IMR-90 (cell line): ENCODE results near the gene CCL14. TPM values are rescaled to one million over a fixed set of nuclear protein-coding genes. Genes with fewer than 3 reads are reported as not detected.

ENCODE experiments used
- ATAC-seq: fragments of 200-7000 bp; cut with Tn5 transposase; 2 replicates; pipeline ENCODE4 v1.9.1; 2020; ENCODE audit warnings: low read depth, mild to moderate bottlenecking, moderate library complexity
- BruUV-seq: library from RNA; stranded (reverse); fragments of 400-500 nt; replicated peaks from 2 replicates; lab custom pipeline; 2021; lab: Mats Ljungman, UMichigan
- CTCF ChIA-PET: fragments of 300-600 bp; formaldehyde crosslinking; extraction: SDS; loops from one replicate; lab custom pipeline; 2021; ENCODE audit warnings: antibody characterized with exemption; lab: Yijun Ruan, JAX
- POLR2A ChIA-PET: fragments of 300-600 bp; sonication (Branson Sonifier 250); formaldehyde crosslinking; loops from one replicate; lab custom pipeline; 2022; ENCODE audit warnings: antibody characterized with exemption; ENCODE audit not compliant: unreplicated experiment; lab: Charles Lee
- DNase-seq: peaks from one replicate; pipeline ENCODE4 v3.0.0; 2013
- H2AFZ ChIP-seq: replicated peaks from 2 replicates; pipeline ENCODE3; 2013; ENCODE audit warnings: low read length, mild to moderate bottlenecking; ENCODE audit not compliant: poor library complexity
- H2AK5ac ChIP-seq: 2 replicates; pipeline ENCODE4 v1.6.1; 2013; ENCODE audit warnings: low read depth, low read length, inconsistent platforms
- H2AK9ac ChIP-seq: replicated peaks from 2 replicates; pipeline ENCODE3; 2013; ENCODE audit warnings: mild to moderate bottlenecking, low read depth, low read length, moderate library complexity; ENCODE audit not compliant: poor library complexity
- H2BK120ac ChIP-seq: 2 replicates; pipeline ENCODE4 v1.6.1; 2013; ENCODE audit warnings: low read depth, low read length, inconsistent platforms
- H2BK15ac ChIP-seq: 3 replicates; pipeline ENCODE4 v1.6.1; 2013; ENCODE audit warnings: low read depth, low read length, inconsistent platforms
- H2BK20ac ChIP-seq: 2 replicates; pipeline ENCODE4 v1.6.1; 2013; ENCODE audit warnings: low read depth, mild to moderate bottlenecking, inconsistent platforms, low read length, moderate library complexity
- H2BK5ac ChIP-seq: 2 replicates; pipeline ENCODE4 v1.6.1; 2013; ENCODE audit warnings: mild to moderate bottlenecking, low read depth, low read length, inconsistent platforms; ENCODE audit not compliant: poor library complexity, severe bottlenecking
- H3K14ac ChIP-seq: replicated peaks from 2 replicates; pipeline ENCODE4 v1.6.1; 2013; ENCODE audit warnings: low read depth, low read length, inconsistent platforms
- H3K18ac ChIP-seq: 2 replicates; pipeline ENCODE4 v1.6.1; 2013; ENCODE audit warnings: low read depth, low read length, control low read depth
- H3K23ac ChIP-seq: 2 replicates; pipeline ENCODE4 v1.6.1; 2013; ENCODE audit warnings: low read depth, low read length, inconsistent platforms
- H3K27ac ChIP-seq: 2 replicates; pipeline ENCODE4 v1.5.1; 2013; ENCODE audit warnings: mild to moderate bottlenecking, control low read depth, low read length; ENCODE audit not compliant: insufficient read depth
- H3K27me3 ChIP-seq: 2 replicates; pipeline ENCODE4 v1.6.1; 2013; ENCODE audit warnings: low read length; ENCODE audit not compliant: control insufficient read depth, insufficient read depth
- H3K36me3 ChIP-seq: 2 replicates; pipeline ENCODE4 v1.6.1; 2013; ENCODE audit warnings: low read length, mixed read lengths; ENCODE audit not compliant: control insufficient read depth, insufficient read depth
- H3K4ac ChIP-seq: 2 replicates; pipeline ENCODE4 v1.6.1; 2013; ENCODE audit warnings: low read depth, low read length, inconsistent platforms
- H3K4me1 ChIP-seq: 2 replicates; pipeline ENCODE4 v1.6.1; 2013; ENCODE audit warnings: low read length, mixed read lengths; ENCODE audit not compliant: control insufficient read depth, insufficient read depth
- H3K4me2 ChIP-seq: 2 replicates; pipeline ENCODE4 v1.6.1; 2013; ENCODE audit warnings: low read depth, mild to moderate bottlenecking, control low read depth, low read length, moderate library complexity
- H3K4me3 ChIP-seq: 2 replicates; pipeline ENCODE4 v1.5.1; 2013; ENCODE audit warnings: low read depth, mild to moderate bottlenecking, control low read depth, low read length, moderate library complexity; ENCODE audit not compliant: insufficient read depth
- H3K56ac ChIP-seq: 2 replicates; pipeline ENCODE4 v1.6.1; 2013; ENCODE audit warnings: low read length, inconsistent platforms; ENCODE audit not compliant: insufficient read depth; ENCODE audit errors: extremely low read depth
- H3K79me1 ChIP-seq, 2 experiments: 2 replicates each; pipeline ENCODE4 v1.6.1; 2013; ENCODE audit warnings: low read length in 2 of 2, inconsistent platforms in 1 of 2, low read depth in 1 of 2
- H3K9ac ChIP-seq: 2 replicates; pipeline ENCODE4 v1.6.1; 2013; ENCODE audit warnings: low read depth, low read length, control low read depth
- H3K9me1 ChIP-seq: 2 replicates; pipeline ENCODE4 v1.6.1; 2013; ENCODE audit warnings: low read length, inconsistent platforms; ENCODE audit not compliant: insufficient read depth
- H3K9me3 ChIP-seq: 2 replicates; pipeline ENCODE4 v1.6.1; 2013; ENCODE audit warnings: low read length; ENCODE audit not compliant: control insufficient read depth, insufficient read depth
- H4K20me1 ChIP-seq: 2 replicates; pipeline ENCODE4 v1.6.1; 2013; ENCODE audit warnings: low read length, inconsistent platforms; ENCODE audit not compliant: insufficient read depth
- H4K5ac ChIP-seq: 2 replicates; pipeline ENCODE4 v1.6.1; 2013; ENCODE audit warnings: mild to moderate bottlenecking, low read depth, low read length, control low read depth
- H4K8ac ChIP-seq, 2 experiments: 2 replicates each; pipeline ENCODE4 v1.6.1; 2013; ENCODE audit warnings: low read depth in 2 of 2, low read length in 2 of 2, control low read depth in 1 of 2, inconsistent platforms in 1 of 2
- H4K91ac ChIP-seq: 2 replicates; pipeline ENCODE4 v1.6.1; 2013; ENCODE audit warnings: low read depth, low read length, inconsistent platforms; ENCODE audit not compliant: insufficient read depth
- MAFK ChIP-seq: IDR thresholded peaks from 2 replicates; pipeline ENCODE4 v1.6.1; 2012; ENCODE audit warnings: low read depth, low read length, improper control_type of control experiment
- RAD21 ChIP-seq: IDR thresholded peaks from 2 replicates; pipeline ENCODE4 v1.6.1; 2012; ENCODE audit warnings: low read length, improper control_type of control experiment
- SMC3 ChIP-seq: fragments of 150-350 bp; IDR thresholded peaks from 2 replicates; pipeline ENCODE4 v1.6.1; 2016; ENCODE audit warnings: low read depth, mild to moderate bottlenecking, antibody characterized with exemption, low read length, moderate library complexity
- WGBS, 2 experiments: methylation state at CpG; one replicate each; pipeline versions ENCODE4 v1.1.5 to v1.1.7; 2013; ENCODE audit warnings: missing lambda C conversion rate in 2 of 2; ENCODE audit not compliant: insufficient read length in 1 of 2; ENCODE audit errors: extremely low coverage in 2 of 2; 5-methylcytosine and 5-hydroxymethylcytosine counted together
- dilution Hi-C: fragments of 300-500 bp; cut with HindIII; formaldehyde crosslinking; loops from one replicate; pipeline ENCODE4 v1.14.3; 2018; ENCODE audit warnings: low sequenced_read_pairs; ENCODE audit not compliant: unreplicated experiment
- in situ Hi-C: fragments of 300-500 bp; cut with MboI; formaldehyde crosslinking; loops from 3 replicates; pipeline ENCODE4 v1.14.3; 2019; ENCODE audit warnings: low sequenced_read_pairs, inconsistent platforms, mixed read lengths
- intact Hi-C: fragments of 100-400 bp; cut with micrococcal nuclease; formaldehyde crosslinking; loops from 2 replicates; pipeline ENCODE4 v1.10.0; 2022
- polyA plus RNA-seq, 3 experiments: library from polyadenylated mRNA; depleted of rRNA; stranded (reverse); fragments of >200 nt; gene quantifications; 2 replicates each; pipeline ENCODE4 v1.2.3, GENCODE V29; 2012; ENCODE audit warnings: low replicate concordance in 1 of 3
- total RNA-seq: library from RNA; depleted of rRNA; stranded (reverse); fragments of >200 nt; gene quantifications from 2 replicates; pipeline ENCODE4 v1.2.3, GENCODE V29; 2012
- TF ChIP-seq, protein P1 (sequence below): conservative IDR thresholded peaks from 2 replicates; pipeline ENCODE4 v1.5.1; 2012; ENCODE audit warnings: mild to moderate bottlenecking, low read depth, low read length, improper control_type of control experiment
- TF ChIP-seq, protein P2 (sequence below): fragments of 150-350 bp; IDR thresholded peaks from 2 replicates; pipeline ENCODE4 v1.6.1; 2016; ENCODE audit warnings: low read depth, mild to moderate bottlenecking, low read length, moderate library complexity, borderline replicate concordance

The CCL14 gene
- total and polyA plus RNA-seq, 2 of the 4 experiments (the other 2 are of a cell fraction) = not detected

DNA sequence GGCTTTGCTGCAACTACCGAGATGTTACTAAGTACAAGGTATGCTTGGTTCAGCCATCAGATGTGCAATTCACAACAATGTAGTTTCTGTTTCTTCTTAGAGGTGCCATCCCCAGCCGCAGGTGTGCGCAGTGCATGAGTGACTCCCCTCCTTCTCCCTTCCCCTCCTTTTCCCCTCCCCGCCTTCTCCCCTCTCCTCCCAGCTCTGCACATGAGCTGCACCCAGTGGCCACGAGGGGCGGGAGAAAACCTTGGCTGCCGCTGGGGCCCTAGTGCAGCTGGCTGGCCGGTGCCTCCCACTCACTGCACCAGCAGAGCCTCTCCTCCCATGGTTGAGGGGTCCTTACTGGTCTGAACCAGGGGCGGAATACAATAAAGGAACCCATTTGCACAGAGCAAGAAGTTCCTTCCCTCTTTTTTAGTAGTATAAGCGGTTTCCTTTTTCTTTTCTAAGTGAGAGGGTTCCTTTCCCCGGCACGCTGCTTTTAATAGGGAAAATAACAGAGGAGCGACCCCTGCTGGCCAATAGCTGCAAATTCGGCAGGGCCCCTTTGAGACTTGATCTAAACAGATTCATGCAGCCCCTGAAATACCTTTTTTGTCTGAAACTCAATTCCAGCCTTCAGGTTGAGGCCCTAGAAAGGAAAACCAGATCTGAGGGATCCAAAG, 22.6 kb upstream of the CCL14 start:
- no TSS peak for BruUV-seq
- H3K9me3 ChIP-seq = no peaks in the 10 kb centered on the region
- no peak overlapping the region for H3K14ac ChIP-seq
- H2BK5ac ChIP-seq = no peak overlapping the region
- POLR2A ChIA-PET = no interaction called here
- in situ Hi-C loops = no loop called here
- H2BK20ac ChIP-seq = no peak overlapping the region
- no peak overlapping the region for H2BK120ac ChIP-seq
- H4K8ac ChIP-seq = no peak overlapping the region
- TF ChIP-seq RAD21 (peak; percentile 45), SMC3 (peak; percentile 57), MAFK (no peak)
- TF ChIP-seq, protein P1, sequence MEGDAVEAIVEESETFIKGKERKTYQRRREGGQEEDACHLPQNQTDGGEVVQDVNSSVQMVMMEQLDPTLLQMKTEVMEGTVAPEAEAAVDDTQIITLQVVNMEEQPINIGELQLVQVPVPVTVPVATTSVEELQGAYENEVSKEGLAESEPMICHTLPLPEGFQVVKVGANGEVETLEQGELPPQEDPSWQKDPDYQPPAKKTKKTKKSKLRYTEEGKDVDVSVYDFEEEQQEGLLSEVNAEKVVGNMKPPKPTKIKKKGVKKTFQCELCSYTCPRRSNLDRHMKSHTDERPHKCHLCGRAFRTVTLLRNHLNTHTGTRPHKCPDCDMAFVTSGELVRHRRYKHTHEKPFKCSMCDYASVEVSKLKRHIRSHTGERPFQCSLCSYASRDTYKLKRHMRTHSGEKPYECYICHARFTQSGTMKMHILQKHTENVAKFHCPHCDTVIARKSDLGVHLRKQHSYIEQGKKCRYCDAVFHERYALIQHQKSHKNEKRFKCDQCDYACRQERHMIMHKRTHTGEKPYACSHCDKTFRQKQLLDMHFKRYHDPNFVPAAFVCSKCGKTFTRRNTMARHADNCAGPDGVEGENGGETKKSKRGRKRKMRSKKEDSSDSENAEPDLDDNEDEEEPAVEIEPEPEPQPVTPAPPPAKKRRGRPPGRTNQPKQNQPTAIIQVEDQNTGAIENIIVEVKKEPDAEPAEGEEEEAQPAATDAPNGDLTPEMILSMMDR = peak; percentile 59
- TF ChIP-seq, protein P2, sequence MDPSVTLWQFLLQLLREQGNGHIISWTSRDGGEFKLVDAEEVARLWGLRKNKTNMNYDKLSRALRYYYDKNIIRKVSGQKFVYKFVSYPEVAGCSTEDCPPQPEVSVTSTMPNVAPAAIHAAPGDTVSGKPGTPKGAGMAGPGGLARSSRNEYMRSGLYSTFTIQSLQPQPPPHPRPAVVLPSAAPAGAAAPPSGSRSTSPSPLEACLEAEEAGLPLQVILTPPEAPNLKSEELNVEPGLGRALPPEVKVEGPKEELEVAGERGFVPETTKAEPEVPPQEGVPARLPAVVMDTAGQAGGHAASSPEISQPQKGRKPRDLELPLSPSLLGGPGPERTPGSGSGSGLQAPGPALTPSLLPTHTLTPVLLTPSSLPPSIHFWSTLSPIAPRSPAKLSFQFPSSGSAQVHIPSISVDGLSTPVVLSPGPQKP = no peak
- H3K4ac ChIP-seq = no peak overlapping the region
- CTCF ChIA-PET = interaction anchor here (0.7 to 1.1 kb wide), 2 partner anchors 13 to 33 kb away, joined by 3 to 4 read pairs; no protein-coding TSS in a partner anchor
- no peak overlapping the region for H4K5ac ChIP-seq
- no peaks in the 10 kb centered on the region for H3K79me1 ChIP-seq
- H3K36me3 ChIP-seq = no peaks in the 10 kb centered on the region
- peak; percentile 64 for ATAC-seq
- no peak overlapping the region for H4K91ac ChIP-seq
- peaks cover 3% of the 10 kb centered on the region for H3K27me3 ChIP-seq
- peak overlapping the region; percentile 34 for H2AFZ ChIP-seq
- no peaks in the 10 kb centered on the region for H3K4me1 ChIP-seq
- no peaks in the 10 kb centered on the region for H4K20me1 ChIP-seq
- intact Hi-C loops = loop anchor here (1.0 kb wide), 1 partner anchor 40 kb away; no protein-coding TSS in a partner anchor
- peak; percentile 12 for DNase-seq
- H3K4me3 ChIP-seq = no peak overlapping the region
- no peak overlapping the region for H3K9ac ChIP-seq
- H2BK15ac ChIP-seq = no peak overlapping the region
- no peak overlapping the region for H3K4me2 ChIP-seq
- no peak overlapping the region for H3K18ac ChIP-seq
- no peak overlapping the region for H3K23ac ChIP-seq
- no peak overlapping the region for H2AK5ac ChIP-seq
- H3K27ac ChIP-seq = no peak overlapping the region
- no peak overlapping the region for H3K56ac ChIP-seq
- no peaks in the 10 kb centered on the region for H3K9me1 ChIP-seq
- WGBS, 2 experiments = 100% methylated on average over 1 of the region's 14 CpGs; no CpG with 5 or more reads in 1 of the 2 experiments
- dilution Hi-C loops = no loop called here
- H2AK9ac ChIP-seq = no peak overlapping the region
